ENCODE data around the gene RFWD3. TPM values are rescaled to one million over a fixed set of nuclear protein-coding genes. Genes with fewer than 3 reads are reported as not detected.

RFWD3 gene
- total RNA-seq, 1 donor from 2014 or later, result 17.7 TPM

DNA sequence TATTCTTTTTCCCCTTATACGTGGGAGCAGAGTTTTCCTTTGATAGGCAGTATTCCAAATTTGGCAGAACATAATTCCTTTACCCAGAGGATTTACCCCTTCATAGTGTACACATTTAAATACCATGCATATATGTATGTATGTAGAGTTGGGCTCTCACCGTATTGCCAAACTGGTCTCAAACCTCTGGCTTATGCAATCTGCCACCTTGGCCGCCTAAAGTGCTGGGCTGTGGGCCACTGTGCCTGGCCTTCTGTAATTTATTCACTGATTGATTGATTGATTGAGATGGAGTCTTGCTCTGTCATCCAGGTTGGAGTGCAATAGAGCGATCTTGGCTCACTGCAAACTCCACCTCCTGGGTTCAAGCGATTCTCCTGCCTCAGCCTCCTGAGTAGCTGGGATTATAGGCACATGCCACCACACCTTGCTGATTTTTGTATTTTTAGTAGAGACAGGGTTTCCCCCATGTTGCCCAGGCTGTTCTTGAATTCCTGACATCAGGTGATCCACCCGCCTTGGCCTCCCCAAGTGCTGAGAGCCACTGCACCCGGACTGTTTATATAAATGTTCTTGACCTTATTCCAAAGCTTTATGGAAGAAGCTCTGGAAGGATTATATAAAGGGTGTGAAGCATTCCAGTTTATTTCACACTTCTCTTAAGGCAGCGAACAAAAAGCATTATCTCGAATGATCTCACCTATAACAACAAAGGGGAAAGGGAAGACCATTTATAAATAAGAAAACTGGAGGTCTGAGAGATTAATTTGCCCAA, 74.6 kb downstream of the RFWD3 start:
- Histone ChIP-seq H3K4me1 (ENCODE audit: control insufficient read depth in 3 of 3, insufficient read depth in 3 of 3, low read length in 3 of 3) (peaks cover 0 to 9% (median 2%) of the 10 kb centered on the region in 3 donors), H3K4me3 (ENCODE audit: low read length in 3 of 3) (no peak overlapping the region), H3K9me3 (ENCODE audit: control insufficient read depth in 3 of 3, low read length in 3 of 3) (no peaks in the 10 kb centered on the region), H3K27ac (ENCODE audit: low read depth, low read length) (no peak overlapping the region), H3K27me3 (ENCODE audit: control insufficient read depth in 3 of 3, insufficient read depth in 3 of 3, low read length in 3 of 3) (no peaks in the 10 kb centered on the region), H3K9ac (ENCODE audit: low read depth in 1 of 3, low read length in 3 of 3) (no peak overlapping the region), H3K36me3 (ENCODE audit: control insufficient read depth in 3 of 3, insufficient read depth in 3 of 3, low read length in 3 of 3) (peaks cover 0 to 3% (median 0%) of the 10 kb centered on the region in 3 donors)

DNA sequence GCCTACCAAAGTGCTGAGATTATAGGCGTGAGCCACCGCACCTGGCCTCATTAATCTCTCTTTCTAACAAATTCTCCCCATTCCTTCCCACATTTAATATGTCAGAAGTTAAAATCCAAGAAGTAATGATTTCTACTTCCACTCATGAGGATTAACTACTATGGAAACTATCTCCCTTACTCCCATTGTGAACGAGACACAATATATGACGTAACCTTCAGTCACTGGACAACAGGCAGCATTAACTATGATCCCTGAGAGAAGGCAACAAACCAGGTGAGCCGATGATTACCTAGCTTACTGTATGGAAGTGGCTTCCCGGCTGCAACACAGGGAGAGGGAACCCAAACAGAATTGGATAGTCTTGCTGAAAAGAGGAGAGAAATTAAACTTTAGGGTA, 79.7 kb downstream of the RFWD3 start:
- no peaks in the 10 kb centered on the region for H3K27me3 ChIP-seq (ENCODE audit: control insufficient read depth in 3 of 3, insufficient read depth in 3 of 3, low read length in 3 of 3)
- no peaks in the 10 kb centered on the region for H3K36me3 ChIP-seq (ENCODE audit: control insufficient read depth in 3 of 3, insufficient read depth in 3 of 3, low read length in 3 of 3)
- no peaks in the 10 kb centered on the region for H3K9me3 ChIP-seq (ENCODE audit: control insufficient read depth in 3 of 3, low read length in 3 of 3)
- no peak overlapping the region for H3K4me3 ChIP-seq (ENCODE audit: low read length in 3 of 3)
- peak overlapping the region; percentile 2 for H3K27ac ChIP-seq (ENCODE audit: low read depth, low read length)
- H3K4me1 ChIP-seq (ENCODE audit: control insufficient read depth in 3 of 3, insufficient read depth in 3 of 3, low read length in 3 of 3), result peaks cover 0 to 1% (median 0%) of the 10 kb centered on the region in 3 donors
- no peak overlapping the region for H3K9ac ChIP-seq (ENCODE audit: low read depth in 1 of 3, low read length in 3 of 3)

DNA sequence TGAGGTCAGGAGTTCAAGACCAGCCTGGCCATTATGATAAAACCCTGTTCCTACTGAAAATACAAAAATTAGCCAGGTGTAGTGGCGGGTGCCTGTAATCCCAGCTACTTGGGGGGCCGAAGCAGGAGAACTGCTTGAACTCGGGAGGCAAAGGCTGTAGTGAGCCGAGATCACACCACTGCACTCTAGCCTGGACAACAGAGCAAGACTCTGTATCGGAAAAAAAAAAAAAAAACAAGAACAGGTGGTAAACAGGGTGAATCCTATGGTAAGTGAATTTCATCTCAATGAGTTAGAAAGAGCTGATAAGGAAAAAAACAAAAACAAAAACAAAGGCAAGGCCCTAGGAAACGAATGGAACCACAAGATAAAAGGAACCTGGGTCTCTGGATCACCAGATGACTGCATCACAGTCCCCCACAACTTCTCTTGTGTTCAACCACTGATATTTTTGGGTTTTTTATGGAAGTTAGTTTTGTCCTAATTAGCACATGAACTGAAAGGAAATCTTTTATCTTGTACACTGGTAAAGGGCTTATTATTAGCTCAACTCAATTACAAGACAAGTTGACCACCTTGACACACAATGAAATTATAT, 80.7 kb downstream of the RFWD3 start:
- H3K9me3 ChIP-seq (ENCODE audit: control insufficient read depth in 3 of 3, low read length in 3 of 3), result no peaks in the 10 kb centered on the region
- peaks cover 0 to 4% (median 3%) of the 10 kb centered on the region in 3 donors for H3K4me1 ChIP-seq (ENCODE audit: control insufficient read depth in 3 of 3, insufficient read depth in 3 of 3, low read length in 3 of 3)
- no peak overlapping the region for H3K27ac ChIP-seq (ENCODE audit: low read depth, low read length)
- no peaks in the 10 kb centered on the region for H3K36me3 ChIP-seq (ENCODE audit: control insufficient read depth in 3 of 3, insufficient read depth in 3 of 3, low read length in 3 of 3)
- H3K9ac ChIP-seq (ENCODE audit: low read depth in 1 of 3, low read length in 3 of 3), result no peak overlapping the region
- no peaks in the 10 kb centered on the region for H3K27me3 ChIP-seq (ENCODE audit: control insufficient read depth in 3 of 3, insufficient read depth in 3 of 3, low read length in 3 of 3)
- no peak overlapping the region for H3K4me3 ChIP-seq (ENCODE audit: low read length in 3 of 3)

DNA sequence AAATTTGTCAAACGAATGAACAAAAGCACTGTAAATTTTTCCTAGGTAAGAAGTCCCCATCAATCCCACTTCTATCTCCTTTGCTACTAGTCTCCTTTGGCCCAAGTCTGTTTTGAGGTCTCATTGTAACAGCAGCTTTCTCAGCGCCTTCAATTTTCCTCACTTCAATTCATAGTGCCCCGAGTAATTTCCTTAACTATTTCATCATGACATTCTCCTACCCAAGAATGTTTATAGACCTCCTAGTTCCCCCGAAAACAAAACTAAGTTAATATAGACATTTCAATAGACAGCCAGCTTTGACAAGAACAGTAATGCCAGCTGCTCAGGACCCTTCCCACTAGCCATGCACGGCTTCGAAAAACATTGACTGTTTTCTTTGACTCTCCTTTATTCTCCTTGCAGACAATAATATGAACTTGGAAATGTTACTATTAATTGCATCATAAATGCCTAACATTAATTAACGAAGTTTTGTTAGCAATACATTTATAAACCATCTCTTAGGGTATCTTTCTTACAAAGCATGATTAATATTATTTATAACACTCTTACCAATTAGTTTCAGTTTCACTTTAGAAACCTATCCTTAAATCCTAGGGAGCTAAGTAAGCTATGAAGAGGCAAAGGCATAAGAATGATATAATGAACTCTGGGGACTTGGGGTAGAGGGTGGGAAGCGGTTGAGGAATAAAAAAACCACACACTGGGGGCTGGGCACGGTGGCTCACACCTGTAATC, 82.6 kb downstream of the RFWD3 start:
- no peak overlapping the region for H3K4me3 ChIP-seq (ENCODE audit: low read length in 3 of 3)
- peaks cover 3 to 11% (median 8%) of the 10 kb centered on the region in 3 donors for H3K4me1 ChIP-seq (ENCODE audit: control insufficient read depth in 3 of 3, insufficient read depth in 3 of 3, low read length in 3 of 3)
- H3K27me3 ChIP-seq (ENCODE audit: control insufficient read depth in 3 of 3, insufficient read depth in 3 of 3, low read length in 3 of 3), result no peaks in the 10 kb centered on the region
- H3K9me3 ChIP-seq (ENCODE audit: control insufficient read depth in 3 of 3, low read length in 3 of 3), result no peaks in the 10 kb centered on the region
- no peak overlapping the region for H3K9ac ChIP-seq (ENCODE audit: low read depth in 1 of 3, low read length in 3 of 3)
- peak overlapping the region; percentile 42 for H3K27ac ChIP-seq (ENCODE audit: low read depth, low read length)
- H3K36me3 ChIP-seq (ENCODE audit: control insufficient read depth in 3 of 3, insufficient read depth in 3 of 3, low read length in 3 of 3), result no peaks in the 10 kb centered on the region

DNA sequence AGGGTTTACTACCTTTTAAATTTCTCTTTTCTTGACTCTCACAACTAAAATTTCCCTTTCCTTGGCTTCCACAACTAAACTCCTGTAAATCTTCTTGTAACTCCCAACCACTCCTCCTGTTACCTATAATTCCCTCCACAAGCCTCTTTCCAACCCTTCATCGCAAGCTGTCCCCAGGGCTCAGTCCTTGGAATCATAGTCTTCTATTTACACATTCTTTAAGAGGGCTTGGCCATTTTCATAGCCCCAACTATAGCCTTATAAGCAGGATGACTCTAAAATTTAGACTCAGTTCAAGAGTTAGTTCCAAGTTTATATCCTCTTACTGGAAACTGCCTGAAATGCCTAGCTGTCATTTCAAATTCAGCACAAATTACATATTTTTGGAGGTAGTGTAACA, 83.7 kb downstream of the RFWD3 start:
- Histone ChIP-seq H3K27ac (ENCODE audit: low read depth, low read length) (peak overlapping the region; percentile 42), H3K9me3 (ENCODE audit: control insufficient read depth in 3 of 3, low read length in 3 of 3) (no peaks in the 10 kb centered on the region), H3K9ac (ENCODE audit: low read depth in 1 of 3, low read length in 3 of 3) (no peak overlapping the region), H3K4me1 (ENCODE audit: control insufficient read depth in 3 of 3, insufficient read depth in 3 of 3, low read length in 3 of 3) (peaks cover 3 to 16% (median 12%) of the 10 kb centered on the region in 3 donors), H3K36me3 (ENCODE audit: control insufficient read depth in 3 of 3, insufficient read depth in 3 of 3, low read length in 3 of 3) (no peaks in the 10 kb centered on the region), H3K27me3 (ENCODE audit: control insufficient read depth in 3 of 3, insufficient read depth in 3 of 3, low read length in 3 of 3) (no peaks in the 10 kb centered on the region), H3K4me3 (ENCODE audit: low read length in 3 of 3) (no peak overlapping the region)

DNA sequence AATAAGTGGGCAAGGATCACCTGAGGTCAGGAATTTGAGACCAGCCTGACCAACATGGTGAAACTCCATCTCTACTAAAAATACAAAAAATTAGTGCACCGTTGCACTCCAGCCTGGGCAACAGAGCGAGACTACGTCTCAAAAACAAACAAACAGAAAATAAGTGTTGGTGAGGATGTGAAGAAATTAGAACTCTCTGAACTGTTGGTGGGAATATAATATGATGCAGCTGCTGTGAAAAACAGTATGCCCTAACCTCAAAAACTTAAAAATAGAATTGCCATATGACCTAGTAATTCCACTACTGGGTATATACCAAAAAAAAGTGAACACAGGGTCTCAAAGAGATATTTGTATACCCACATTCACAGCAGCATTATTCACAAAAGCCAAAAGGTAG, 85.8 kb downstream of the RFWD3 start:
- peaks cover 8 to 23% (median 21%) of the 10 kb centered on the region in 3 donors for H3K4me1 ChIP-seq (ENCODE audit: control insufficient read depth in 3 of 3, insufficient read depth in 3 of 3, low read length in 3 of 3)
- H3K36me3 ChIP-seq (ENCODE audit: control insufficient read depth in 3 of 3, insufficient read depth in 3 of 3, low read length in 3 of 3), result no peaks in the 10 kb centered on the region
- no peaks in the 10 kb centered on the region for H3K27me3 ChIP-seq (ENCODE audit: control insufficient read depth in 3 of 3, insufficient read depth in 3 of 3, low read length in 3 of 3)
- no peaks in the 10 kb centered on the region for H3K9me3 ChIP-seq (ENCODE audit: control insufficient read depth in 3 of 3, low read length in 3 of 3)
- H3K4me3 ChIP-seq (ENCODE audit: low read length in 3 of 3), result peak overlapping the region in 1 of 3 donors; percentile 21
- peak overlapping the region in 2 of 3 donors; percentile 20 to 25 for H3K9ac ChIP-seq (ENCODE audit: low read depth in 1 of 3, low read length in 3 of 3)
- peak overlapping the region; percentile 78 for H3K27ac ChIP-seq (ENCODE audit: low read depth, low read length)

DNA sequence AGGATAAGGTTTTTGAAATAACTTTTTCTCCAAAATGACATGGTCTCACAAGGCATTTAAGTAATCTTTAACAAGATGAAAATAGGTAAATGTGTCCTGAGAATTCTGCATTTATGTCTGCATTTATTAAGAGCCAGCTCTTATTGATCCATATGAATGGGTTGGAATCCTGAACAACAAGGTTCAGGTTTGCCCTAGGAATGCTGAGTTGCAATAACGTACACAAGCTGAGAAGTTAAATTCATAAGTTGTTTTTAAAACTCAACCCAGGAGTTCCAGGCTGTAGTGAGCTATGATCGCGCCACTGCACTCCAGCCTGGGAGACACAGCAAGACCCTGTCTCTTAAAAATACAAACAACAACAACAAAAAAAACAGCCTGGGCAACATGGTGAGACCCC, 87.8 kb downstream of the RFWD3 start:
- no peak overlapping the region for H3K27ac ChIP-seq (ENCODE audit: low read depth, low read length)
- no peaks in the 10 kb centered on the region for H3K36me3 ChIP-seq (ENCODE audit: control insufficient read depth in 3 of 3, insufficient read depth in 3 of 3, low read length in 3 of 3)
- no peaks in the 10 kb centered on the region for H3K9me3 ChIP-seq (ENCODE audit: control insufficient read depth in 3 of 3, low read length in 3 of 3)
- H3K4me1 ChIP-seq (ENCODE audit: control insufficient read depth in 3 of 3, insufficient read depth in 3 of 3, low read length in 3 of 3), result peaks cover 11 to 33% (median 24%) of the 10 kb centered on the region in 3 donors
- no peak overlapping the region for H3K4me3 ChIP-seq (ENCODE audit: low read length in 3 of 3)
- no peak overlapping the region for H3K9ac ChIP-seq (ENCODE audit: low read depth in 1 of 3, low read length in 3 of 3)
- no peaks in the 10 kb centered on the region for H3K27me3 ChIP-seq (ENCODE audit: control insufficient read depth in 3 of 3, insufficient read depth in 3 of 3, low read length in 3 of 3)

DNA sequence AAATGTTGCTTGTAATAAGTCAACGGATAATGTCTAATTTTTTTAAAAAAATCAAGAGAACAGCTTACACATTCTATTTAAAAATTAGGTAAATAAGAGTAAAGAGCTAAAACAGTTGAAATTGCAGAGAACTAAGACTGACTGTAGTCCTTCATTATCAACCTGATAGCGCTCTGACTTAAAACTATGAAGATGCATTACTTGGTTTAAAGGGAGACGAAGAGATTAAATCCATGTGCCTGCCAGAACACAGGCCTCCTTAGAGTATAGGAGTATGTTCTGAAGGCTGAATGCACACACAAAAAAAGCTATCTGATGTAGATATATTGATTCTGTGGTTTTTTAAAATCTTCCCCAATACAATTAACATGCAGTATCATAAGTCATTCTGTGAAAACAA, 88.2 kb downstream of the RFWD3 start:
- H3K9ac ChIP-seq (ENCODE audit: low read depth in 1 of 3, low read length in 3 of 3), result no peak overlapping the region
- H3K4me3 ChIP-seq (ENCODE audit: low read length in 3 of 3), result no peak overlapping the region
- H3K36me3 ChIP-seq (ENCODE audit: control insufficient read depth in 3 of 3, insufficient read depth in 3 of 3, low read length in 3 of 3), result no peaks in the 10 kb centered on the region
- H3K27ac ChIP-seq (ENCODE audit: low read depth, low read length), result no peak overlapping the region
- H3K27me3 ChIP-seq (ENCODE audit: control insufficient read depth in 3 of 3, insufficient read depth in 3 of 3, low read length in 3 of 3), result no peaks in the 10 kb centered on the region
- H3K4me1 ChIP-seq (ENCODE audit: control insufficient read depth in 3 of 3, insufficient read depth in 3 of 3, low read length in 3 of 3), result peaks cover 13 to 37% (median 24%) of the 10 kb centered on the region in 3 donors
- H3K9me3 ChIP-seq (ENCODE audit: control insufficient read depth in 3 of 3, low read length in 3 of 3), result no peaks in the 10 kb centered on the region

DNA sequence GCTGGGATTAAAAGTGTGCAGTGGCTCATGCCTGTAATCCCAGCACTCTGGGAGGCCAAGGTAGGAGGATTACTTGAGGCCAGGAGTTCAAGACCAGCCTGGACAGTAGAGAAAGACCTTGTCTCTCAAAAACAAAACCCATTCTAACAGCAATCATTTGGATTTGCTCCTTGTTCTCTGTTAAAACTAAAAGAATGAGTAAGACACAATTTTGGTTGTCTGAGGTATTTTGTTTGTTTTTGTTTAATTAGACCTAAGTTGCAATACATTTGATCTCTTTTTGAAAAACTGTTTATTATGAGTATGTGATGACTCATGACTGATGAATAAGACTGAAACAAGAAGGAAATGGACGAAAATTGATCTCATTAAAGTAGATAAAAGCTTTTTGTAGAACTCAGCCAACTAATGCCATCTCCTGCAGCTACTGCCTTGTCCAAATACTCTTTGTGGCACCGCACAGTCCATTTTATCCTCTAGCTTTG, 88.8 kb downstream of the RFWD3 start:
- H3K27me3 ChIP-seq (ENCODE audit: control insufficient read depth in 3 of 3, insufficient read depth in 3 of 3, low read length in 3 of 3), result no peaks in the 10 kb centered on the region
- H3K27ac ChIP-seq (ENCODE audit: low read depth, low read length), result no peak overlapping the region
- peaks cover 13 to 37% (median 24%) of the 10 kb centered on the region in 3 donors for H3K4me1 ChIP-seq (ENCODE audit: control insufficient read depth in 3 of 3, insufficient read depth in 3 of 3, low read length in 3 of 3)
- no peaks in the 10 kb centered on the region for H3K9me3 ChIP-seq (ENCODE audit: control insufficient read depth in 3 of 3, low read length in 3 of 3)
- H3K4me3 ChIP-seq (ENCODE audit: low read length in 3 of 3), result no peak overlapping the region
- H3K9ac ChIP-seq (ENCODE audit: low read depth in 1 of 3, low read length in 3 of 3), result no peak overlapping the region
- no peaks in the 10 kb centered on the region for H3K36me3 ChIP-seq (ENCODE audit: control insufficient read depth in 3 of 3, insufficient read depth in 3 of 3, low read length in 3 of 3)

All from skeletal muscle tissue (tissue), 4 donors.